ENCODE measurements around the gene ERCC6L2. TPM values are rescaled to one million over a fixed set of nuclear protein-coding genes. Genes with fewer than 3 reads are reported as not detected.

Gene ERCC6L2
- total and polyA plus RNA-seq, 2 donors (not counting 1 experiment from before 2014, with no cell fraction given) = 10.1 to 52.0 TPM

DNA sequence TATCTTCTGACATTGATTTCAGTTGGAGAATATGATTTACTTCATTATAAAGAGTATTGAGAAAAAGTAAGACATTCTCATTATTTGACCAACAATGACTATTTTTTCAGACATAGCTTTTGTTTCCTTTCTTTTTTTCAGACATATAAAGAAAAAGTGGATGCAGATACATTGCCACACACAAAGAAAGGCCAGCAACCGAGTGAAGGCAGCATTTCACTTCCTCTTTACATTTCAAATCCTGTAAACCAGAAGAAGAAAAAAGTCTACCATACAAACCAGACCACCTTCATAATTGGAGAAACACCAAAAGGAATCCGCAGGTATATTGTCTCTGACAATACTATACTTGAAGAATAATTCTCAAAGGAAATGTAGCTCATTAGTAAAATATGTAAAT is 128.9 kb downstream of the ERCC6L2 start:
- no peak overlapping the region for H3K4me3 Mint-ChIP-seq
- no peak for ATAC-seq (ENCODE audit: low read depth)
- no CpG with 5 or more reads among the region's 2 CpGs for WGBS (ENCODE audit: insufficient coverage)

GRCh38 chr9:96006296-96006879 is 130.9 kb downstream of the ERCC6L2 start:
- Histone ChIP-seq H3K36me3 (replicated peaks in 1 of 2; ENCODE audit: control extremely low read depth in 1 of 2, control insufficient read depth in 1 of 2, extremely low read depth in 1 of 2, insufficient read depth in 2 of 2, low read length in 1 of 2) (peaks cover 7 to 39% of the 10 kb centered on the region in 2 experiments), H3K79me2 (ENCODE audit: control insufficient read depth, insufficient read depth, low read length) (no peaks in the 10 kb centered on the region), H3K4me3 (ENCODE audit: control extremely low read depth in 1 of 5, extremely low read depth in 1 of 5, insufficient read depth in 1 of 5, low read depth in 2 of 5, low read length in 4 of 5) (no peak overlapping the region), H3K4me2 (replicated peaks; ENCODE audit: low read depth, low read length, poor library complexity, severe bottlenecking) (no peak overlapping the region), H3K9ac (ENCODE audit: low read length) (no peak overlapping the region), H4K20me1 (ENCODE audit: control insufficient read depth, insufficient read depth, low read length, poor library complexity, severe bottlenecking) (no peaks in the 10 kb centered on the region), H3K4me1 (ENCODE audit: control insufficient read depth in 2 of 2, insufficient read depth in 2 of 2, low read length in 2 of 2) (no peaks in the 10 kb centered on the region), H2AFZ (ENCODE audit: insufficient read depth, low read depth, low read length, poor library complexity, severe bottlenecking) (no peak overlapping the region), H3K27me3 (replicated peaks in 1 of 4; ENCODE audit: control extremely low read depth in 1 of 4, control insufficient read depth in 3 of 4, insufficient read depth in 4 of 4, low read length in 3 of 4) (no peaks in the 10 kb centered on the region), H3K27ac (ENCODE audit: low read length in 2 of 2) (no peak overlapping the region), H3K9me3 (ENCODE audit: control extremely low read depth in 1 of 3, control insufficient read depth in 2 of 3, insufficient read depth in 1 of 3, low read length in 2 of 3) (peaks cover 0 to 10% (median 3%) of the 10 kb centered on the region in 3 donors)
- H3K4me3 Mint-ChIP-seq = no peak overlapping the region
- no peak overlapping the region for H3K27ac Mint-ChIP-seq
- CTCF ChIA-PET = no interaction called here
- ATAC-seq (ENCODE audit: low read depth) = no peak
- TF ChIP-seq EZH2 (IDR thresholded peaks at IDR 0.05; ENCODE audit: borderline replicate concordance, insufficient read depth, low read depth, low read length, poor library complexity, severe bottlenecking) (no peak), CTCF (IDR thresholded peaks at IDR 0.05) (no peak)
- no peaks in the 10 kb centered on the region for H3K4me1 Mint-ChIP-seq
- peaks cover 5% of the 10 kb centered on the region for H3K9me3 Mint-ChIP-seq (ENCODE audit: insufficient read depth)
- WGBS (ENCODE audit: insufficient coverage) = 98% methylated on average over 9 of the region's 9 CpGs
- POLR2A ChIA-PET = no interaction called here
- intact Hi-C loops (cut with micrococcal nuclease) = no loop called here
- no peak for DNase-seq
- H3K27me3 Mint-ChIP-seq = no peaks in the 10 kb centered on the region

More for the DNA sequence above, 128.9 kb downstream of the ERCC6L2 start:
- Histone ChIP-seq H2AFZ (ENCODE audit: insufficient read depth, low read depth, low read length, poor library complexity, severe bottlenecking) (no peak overlapping the region), H3K9ac (ENCODE audit: low read length) (no peak overlapping the region), H3K4me1 (ENCODE audit: control insufficient read depth in 2 of 2, insufficient read depth in 2 of 2, low read length in 2 of 2) (no peaks in the 10 kb centered on the region), H3K27me3 (replicated peaks in 1 of 4; ENCODE audit: control extremely low read depth in 1 of 4, control insufficient read depth in 3 of 4, insufficient read depth in 4 of 4, low read length in 3 of 4) (no peaks in the 10 kb centered on the region), H3K9me3 (ENCODE audit: control extremely low read depth in 1 of 3, control insufficient read depth in 2 of 3, insufficient read depth in 1 of 3, low read length in 2 of 3) (peaks cover 0 to 12% (median 3%) of the 10 kb centered on the region in 3 donors), H4K20me1 (ENCODE audit: control insufficient read depth, insufficient read depth, low read length, poor library complexity, severe bottlenecking) (no peaks in the 10 kb centered on the region), H3K4me3 (ENCODE audit: control extremely low read depth in 1 of 5, extremely low read depth in 1 of 5, insufficient read depth in 1 of 5, low read depth in 2 of 5, low read length in 4 of 5) (no peak overlapping the region), H3K79me2 (ENCODE audit: control insufficient read depth, insufficient read depth, low read length) (no peaks in the 10 kb centered on the region), H3K4me2 (replicated peaks; ENCODE audit: low read depth, low read length, poor library complexity, severe bottlenecking) (no peak overlapping the region), H3K27ac (ENCODE audit: low read length in 2 of 2) (no peak overlapping the region), H3K36me3 (replicated peaks in 1 of 2; ENCODE audit: control extremely low read depth in 1 of 2, control insufficient read depth in 1 of 2, extremely low read depth in 1 of 2, insufficient read depth in 2 of 2, low read length in 1 of 2) (peaks cover 7 to 29% of the 10 kb centered on the region in 2 experiments)
- ChIA-PET POLR2A (no interaction called here), CTCF (no interaction called here)
- Mint-ChIP-seq H3K27ac (no peak overlapping the region), H3K4me1 (no peaks in the 10 kb centered on the region), H3K9me3 (ENCODE audit: insufficient read depth) (peaks cover 2% of the 10 kb centered on the region), H3K27me3 (no peaks in the 10 kb centered on the region)
- no peak for DNase-seq
- intact Hi-C loops (cut with micrococcal nuclease) = no loop called here
- TF ChIP-seq CTCF (IDR thresholded peaks at IDR 0.05) (no peak), EZH2 (IDR thresholded peaks at IDR 0.05; ENCODE audit: borderline replicate concordance, insufficient read depth, low read depth, low read length, poor library complexity, severe bottlenecking) (no peak)

Measured in B cell (primary cell).